Adrenal gland (tissue), 12 donors: Measurements from ENCODE around the gene CCDC33. TPM values are rescaled to one million over a fixed set of nuclear protein-coding genes. Genes with fewer than 3 reads are reported as not detected.

Experiments used
- DNase-seq, 7 donors: peaks; one replicate each; pipeline ENCODE4 v3.0.0-alpha.2; 2019 to 2020
- H3K27ac ChIP-seq, 5 donors: fragments of 200-600 bp; sonication (generic) in 4 of 5; 1 replicate in 3 of 5; 2 replicates in 2 of 5; pipeline versions ENCODE4 v1.5.1 to v1.8.0; 2016 to 2020; ENCODE audit warnings: mild to moderate bottlenecking in 1 of 5
- H3K27me3 ChIP-seq: fragments of 200-600 bp; 2 replicates; pipeline ENCODE4 v1.8.0; 2021
- H3K36me3 ChIP-seq, 2 donors: fragments of 200-600 bp; replicated peaks in 1 of 2; 1 replicate in 1 of 2; 2 replicates in 1 of 2; pipeline versions ENCODE4 v1.5.1 to v1.8.0; 2018 to 2022
- H3K4me1 ChIP-seq, 2 donors: fragments of 200-600 bp; replicated peaks in 1 of 2; 1 replicate in 1 of 2; 2 replicates in 1 of 2; pipeline versions ENCODE4 v1.5.1 to v1.8.0; 2018 to 2021
- H3K4me3 ChIP-seq, 4 donors: fragments of 200-600 bp; sonication (generic) in 3 of 4; one replicate each; pipeline ENCODE4 v1.5.1; 2016 to 2018
- H3K9me3 ChIP-seq, 3 donors: fragments of 200-600 bp; sonication (generic) in 1 of 3; replicated peaks in 1 of 3; 1 replicate in 2 of 3; 2 replicates in 1 of 3; pipeline versions ENCODE4 v1.5.1 to v1.8.0; 2016 to 2021
- CTCF ChIP-seq, 6 experiments: fragments of 450-650 bp in 4 of 6; fragments of 200-600 bp in 2 of 6; sonication (generic) in 1 of 6; IDR thresholded peaks; 1 replicate in 5 of 6; 2 replicates in 1 of 6; pipeline versions ENCODE4 v1.5.1 to v1.8.0; 2016 to 2021; ENCODE audit warnings: antibody characterized with exemption in 6 of 6, mild to moderate bottlenecking in 2 of 6, moderate library complexity in 1 of 6
- POLR2A ChIP-seq, 2 donors: fragments of 450-650 bp; IDR thresholded peaks; one replicate each; pipeline ENCODE4 v1.6.1; 2017; ENCODE audit warnings: antibody characterized with exemption in 2 of 2, mild to moderate bottlenecking in 2 of 2, moderate library complexity in 1 of 2
- WGBS, 4 donors: extraction: QIAGEN DNeasy Blood & Tissue Kit in 2 of 4; methylation state at CpG; one replicate each; pipeline versions ENCODE4 v1.1.5 to v1.1.7; 2013 to 2017; 5-methylcytosine and 5-hydroxymethylcytosine counted together
- intact Hi-C, 2 donors: fragments of 100-400 bp; cut with DNase I; formaldehyde crosslinking; loops; one replicate each; pipeline versions ENCODE4 v1.14.1 to v1.15.0; 2022 to 2023
- polyA plus RNA-seq, 3 donors: library from polyadenylated mRNA; stranded (reverse); fragments of 200-250 nt in 2 of 3; fragments of 350-450 nt in 1 of 3; fragmentation: Illumina TruSeq in 1 of 3; extraction: RNeasy Lipid Tissue Mini Kit (QIAGEN cat#74804) in 1 of 3; gene quantifications; one replicate each; pipeline ENCODE4 v1.2.3, GENCODE V29; 2013 to 2014
- total RNA-seq, 9 donors: library from RNA; depleted of rRNA in 4 of 9; stranded (reverse); fragments of >200 nt in 4 of 9; fragments of 120-200 nt in 1 of 9; fragmentation: NEBNext Ultra II Directional in 1 of 9; extraction: Animal tissue kit (Norgen Biotek cat#: 25700) in 1 of 9; gene quantifications; one replicate each; pipeline versions ENCODE4 v1.1.0 to v1.2.4, GENCODE V29; 2013 to 2023
- donor health status: healthy with polysubstance abuse.
- donor health status: Bipolar disorder and iron deficiency.
- donor health status: DM: yes; HTN: yes; CAD: no.
- donor health status: DM: no; HTN: no; CAD: no.
- donor health status: DM: no; HTN: no; CAD: no.
- donor health status: DM: yes; HTN: yes; CAD: no.

Gene CCDC33
- total and polyA plus RNA-seq, 12 donors = 0.11 to 1.1 (median 0.30) TPM; not detected in 3

GRCh38 chr15:74193299-74193718, 42.8 kb upstream of the CCDC33 start:
- TF ChIP-seq CTCF (IDR thresholded peaks at IDR 0.05) = no peak
- no peak for TF ChIP-seq POLR2A (IDR thresholded peaks at IDR 0.05)
- Histone ChIP-seq H3K4me3 (no peak overlapping the region), H3K36me3 (no peaks in the 10 kb centered on the region), H3K9me3 (no peaks in the 10 kb centered on the region), H3K4me1 (peaks cover 0 to 6% of the 10 kb centered on the region in 2 donors), H3K27me3 (no peaks in the 10 kb centered on the region), H3K27ac (peak overlapping the region in 1 of 5 donors; percentile 47)
- peak in 4 of 7 donors; percentile 45 to 73 (median 53) for DNase-seq
- WGBS, 4 donors = 27 to 52% (median 41%) methylated on average over 1 to 4 of the region's 4 CpGs
- intact Hi-C loops = no loop called here

GRCh38 chr15:74193905-74194304, 42.2 kb upstream of the CCDC33 start:
- TF ChIP-seq POLR2A (IDR thresholded peaks at IDR 0.05) (no peak), CTCF (IDR thresholded peaks at IDR 0.05) (no peak)
- DNase-seq = no peak
- intact Hi-C loops = no loop called here
- H3K36me3 ChIP-seq = no peaks in the 10 kb centered on the region
- H3K27me3 ChIP-seq = no peaks in the 10 kb centered on the region
- WGBS, 4 donors = 78 to 93% (median 82%) methylated on average over 3 to 6 of the region's 6 CpGs
- no peak overlapping the region for H3K4me3 ChIP-seq
- peak overlapping the region in 1 of 5 donors; percentile 47 for H3K27ac ChIP-seq
- H3K4me1 ChIP-seq = peaks cover 0 to 6% of the 10 kb centered on the region in 2 donors
- no peaks in the 10 kb centered on the region for H3K9me3 ChIP-seq

GRCh38 chr15:74194572-74195559, 41.3 kb upstream of the CCDC33 start:
- WGBS, 4 donors = 86 to 95% (median 93%) methylated on average over 10 to 13 of the region's 13 CpGs

More at GRCh38 chr15:74194572-74195559, 41.3 kb upstream of the CCDC33 start:
- intact Hi-C loops = no loop called here
- no peak for DNase-seq
- Histone ChIP-seq H3K27me3 (no peaks in the 10 kb centered on the region), H3K36me3 (no peaks in the 10 kb centered on the region), H3K4me1 (peaks cover 0 to 6% of the 10 kb centered on the region in 2 donors), H3K4me3 (no peak overlapping the region), H3K27ac (no peak overlapping the region), H3K9me3 (no peaks in the 10 kb centered on the region)
- no peak for TF ChIP-seq CTCF (IDR thresholded peaks at IDR 0.05)
- TF ChIP-seq POLR2A (IDR thresholded peaks at IDR 0.05) = no peak
